Mammary epithelial cell (primary cell): Measurements from ENCODE around the gene SLC46A2.

Source experiments
- CTCF ChIP-seq, 2 donors: IDR thresholded peaks in 1 of 2; conservative IDR thresholded peaks in 1 of 2; 2 replicates each; pipeline ENCODE4 v1.5.1; 2011 to 2012; ENCODE audit warnings: inconsistent platforms in 2 of 2, low read length in 2 of 2, mild to moderate bottlenecking in 2 of 2, control low read depth in 1 of 2, low read depth in 1 of 2; ENCODE audit not compliant: insufficient read depth in 1 of 2; ENCODE audit errors: extremely low read depth in 1 of 2
- EZH2 ChIP-seq: IDR thresholded peaks from 2 replicates; pipeline ENCODE4 v1.6.1; 2012; ENCODE audit warnings: low read length, inconsistent platforms, borderline replicate concordance

- TF ChIP-seq CTCF (conservative IDR thresholded peaks at IDR 0.05 in 1 of 2, IDR thresholded peaks at IDR 0.05 in 1 of 2; ENCODE audit: extremely low read depth in 1 of 2, insufficient read depth in 1 of 2, low read depth in 1 of 2, low read length in 2 of 2) (no peak), EZH2 (no peak)
These were observed 34.5 kb downstream of the SLC46A2 start for GRCh38 chr9:112856200-112856599.
